GM12872 (cell line): ENCODE measurements around the gene SH3BP2.

Experiments
- TF ChIP-seq, protein P1 (sequence below): IDR thresholded peaks from 3 replicates; pipeline ENCODE4 v1.5.1; 2011; ENCODE audit warnings: low read depth, mild to moderate bottlenecking, low read length, moderate library complexity; ENCODE audit not compliant: insufficient read depth

SH3BP2 gene

DNA sequence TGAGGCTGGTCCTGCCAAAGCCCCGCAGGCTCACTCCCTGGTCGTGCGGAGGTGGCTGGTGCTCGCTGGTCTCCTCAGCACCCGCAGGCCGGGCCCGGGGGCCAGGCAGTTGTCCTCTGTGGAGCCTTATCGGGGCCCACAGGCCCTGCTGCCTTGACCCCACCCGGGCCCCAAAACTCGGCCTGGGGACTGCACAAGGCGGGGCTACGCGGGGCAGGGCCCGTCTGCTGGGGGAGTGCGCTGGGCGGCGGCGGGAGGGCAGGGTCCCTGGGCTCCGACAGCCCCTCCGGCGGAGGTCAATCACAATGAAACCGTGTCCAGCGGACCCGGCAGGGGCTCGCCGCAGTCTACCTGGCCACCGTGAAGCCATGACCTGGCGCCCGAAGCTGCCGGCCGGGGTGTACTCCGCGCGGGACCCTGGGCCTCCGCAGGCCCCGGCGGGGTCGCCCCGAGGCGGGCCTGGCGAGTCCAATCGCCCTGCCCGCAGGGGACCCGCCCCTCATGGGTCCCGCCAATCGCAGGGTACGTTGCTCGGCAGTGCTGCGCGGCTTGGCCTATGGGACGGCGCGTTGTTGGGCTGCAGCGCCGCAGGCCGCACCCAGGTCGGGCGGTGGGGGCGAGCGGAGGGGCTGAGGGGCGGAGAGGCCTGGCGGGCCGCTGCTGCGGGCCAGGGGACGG, 50.5 kb downstream of the SH3BP2 start, which contains the start of gene ADD1:
ADD1 (plus strand) TSS at position 582 of the 678 bp plus-strand sequence. CDS start 32,072 bp downstream, outside the sequence.
- TF ChIP-seq, protein P1, sequence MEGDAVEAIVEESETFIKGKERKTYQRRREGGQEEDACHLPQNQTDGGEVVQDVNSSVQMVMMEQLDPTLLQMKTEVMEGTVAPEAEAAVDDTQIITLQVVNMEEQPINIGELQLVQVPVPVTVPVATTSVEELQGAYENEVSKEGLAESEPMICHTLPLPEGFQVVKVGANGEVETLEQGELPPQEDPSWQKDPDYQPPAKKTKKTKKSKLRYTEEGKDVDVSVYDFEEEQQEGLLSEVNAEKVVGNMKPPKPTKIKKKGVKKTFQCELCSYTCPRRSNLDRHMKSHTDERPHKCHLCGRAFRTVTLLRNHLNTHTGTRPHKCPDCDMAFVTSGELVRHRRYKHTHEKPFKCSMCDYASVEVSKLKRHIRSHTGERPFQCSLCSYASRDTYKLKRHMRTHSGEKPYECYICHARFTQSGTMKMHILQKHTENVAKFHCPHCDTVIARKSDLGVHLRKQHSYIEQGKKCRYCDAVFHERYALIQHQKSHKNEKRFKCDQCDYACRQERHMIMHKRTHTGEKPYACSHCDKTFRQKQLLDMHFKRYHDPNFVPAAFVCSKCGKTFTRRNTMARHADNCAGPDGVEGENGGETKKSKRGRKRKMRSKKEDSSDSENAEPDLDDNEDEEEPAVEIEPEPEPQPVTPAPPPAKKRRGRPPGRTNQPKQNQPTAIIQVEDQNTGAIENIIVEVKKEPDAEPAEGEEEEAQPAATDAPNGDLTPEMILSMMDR = no peak

DNA sequence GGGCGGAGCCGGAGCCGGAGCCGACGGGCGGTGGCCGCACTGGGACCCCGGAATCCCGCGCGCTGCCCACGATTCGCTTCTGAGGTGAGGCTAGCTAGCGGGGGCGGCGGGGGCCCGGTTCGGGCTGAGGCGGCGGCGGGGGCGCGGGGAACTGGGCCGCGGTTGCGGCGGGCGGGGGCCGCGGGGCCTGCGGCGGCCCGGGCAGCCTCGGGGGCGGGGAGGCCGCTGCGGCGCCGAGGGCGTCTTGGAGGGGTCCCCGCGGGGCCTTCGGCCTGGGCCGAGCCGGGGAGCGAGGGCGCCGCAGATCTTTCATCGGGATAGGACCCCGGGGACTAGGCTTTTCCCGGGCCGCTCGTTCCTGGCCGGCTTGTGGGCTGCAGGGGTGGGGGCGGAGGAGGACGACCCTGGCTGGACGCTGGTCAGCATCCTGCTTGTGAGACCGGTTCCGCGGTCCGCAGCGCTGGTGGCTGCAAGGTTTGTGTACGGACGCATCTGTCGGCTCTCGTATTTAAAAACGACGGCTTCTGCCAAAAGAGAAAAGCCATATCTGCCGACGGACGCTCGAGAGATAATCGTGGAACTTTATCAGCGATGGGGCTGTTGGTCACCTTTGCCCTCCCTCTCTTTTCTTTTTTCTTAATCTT, 51.2 kb downstream of the SH3BP2 start:
- TF ChIP-seq, protein P1 = no peak

DNA sequence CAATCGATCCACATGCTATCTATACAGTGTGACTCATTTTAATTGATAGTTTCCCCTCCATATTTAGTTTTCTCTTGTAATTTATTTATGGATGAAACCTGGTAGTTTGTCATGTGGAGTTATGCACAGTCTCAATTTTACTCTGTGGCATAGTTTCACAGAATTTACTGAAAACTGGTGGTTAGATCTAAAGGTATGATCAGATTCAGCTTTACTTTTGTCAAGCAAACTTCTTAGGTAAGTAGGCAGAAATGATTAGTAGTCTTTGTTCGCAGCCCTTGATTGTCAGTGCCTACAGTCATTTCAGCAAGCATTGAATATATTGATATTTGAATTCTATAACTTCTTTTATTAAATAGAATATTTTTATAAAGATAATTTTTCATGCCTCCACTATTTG, 53.3 kb downstream of the SH3BP2 start:
- TF ChIP-seq, protein P1 = no peak

DNA sequence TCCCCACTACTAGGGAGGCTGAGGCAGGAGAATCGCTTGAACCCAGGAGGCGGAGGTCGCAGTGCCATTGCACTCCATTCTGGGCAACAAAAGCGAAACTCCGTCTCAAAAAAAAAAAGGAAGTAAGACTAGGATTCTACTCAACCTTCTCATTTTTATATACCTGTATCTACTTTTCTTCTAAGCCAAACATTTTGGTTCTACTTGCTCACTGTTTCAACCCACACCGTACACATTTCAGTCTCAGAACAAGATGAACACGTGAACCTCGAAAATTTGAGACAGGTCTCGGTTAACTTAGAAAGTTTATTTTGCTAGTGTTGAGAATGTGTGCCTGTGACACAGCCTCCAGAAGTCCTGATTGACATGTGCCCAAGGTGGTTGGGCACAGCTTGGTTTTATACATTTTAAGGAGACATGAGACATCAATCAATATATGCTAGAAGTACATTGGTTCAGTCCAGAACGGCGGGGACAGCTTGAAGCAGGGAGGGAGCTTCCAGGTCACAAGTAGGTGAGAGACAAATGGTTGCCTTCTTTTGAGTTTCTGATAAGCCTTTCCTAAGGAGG, 54.5 kb downstream of the SH3BP2 start:
- TF ChIP-seq, protein P1 = no peak

GRCh38 chr4:2848449-2848848, 55.6 kb downstream of the SH3BP2 start:
- TF ChIP-seq, protein P1 = no peak

GRCh38 chr4:2849267-2850152, 56.6 kb downstream of the SH3BP2 start:
- TF ChIP-seq, protein P1 = no peak
